Breast epithelium (tissue), 4 donors: ENCODE measurements around the gene CCDC17. TPM values are rescaled to one million over a fixed set of nuclear protein-coding genes. Genes with fewer than 3 reads are reported as not detected.
A peak's percentile ranks its signal among the peaks of the same experiment; 100 is the strongest.

Experiments
- DNase-seq, 2 donors: peaks; one replicate each; pipeline ENCODE4 v3.0.0-alpha.2; 2019; ENCODE audit warnings: low spot score in 2 of 2
- H3K27ac ChIP-seq, 2 donors: fragments of 200-600 bp; sonication (generic) in 1 of 2; one replicate each; pipeline ENCODE4 v1.5.1; 2016 to 2019; ENCODE audit warnings: mild to moderate bottlenecking in 1 of 2
- H3K27me3 ChIP-seq, 2 donors: fragments of 200-600 bp; sonication (generic) in 1 of 2; one replicate each; pipeline versions ENCODE4 v1.5.1 to v1.6.0; 2017 to 2019; ENCODE audit warnings: control low read depth in 1 of 2, mild to moderate bottlenecking in 1 of 2
- H3K36me3 ChIP-seq: fragments of 200-600 bp; one replicate; pipeline ENCODE4 v1.5.1; 2019
- H3K4me1 ChIP-seq, 2 donors: fragments of 200-600 bp; sonication (generic); one replicate each; pipeline ENCODE4 v1.5.1; 2016 to 2019; ENCODE audit warnings: control low read depth in 1 of 2
- H3K4me3 ChIP-seq, 3 donors: fragments of 200-600 bp; sonication (generic); 1 replicate in 2 of 3; 2 replicates in 1 of 3; pipeline ENCODE4 v1.5.1; 2016 to 2019; ENCODE audit warnings: mild to moderate bottlenecking in 3 of 3, moderate library complexity in 2 of 3
- H3K9me3 ChIP-seq, 2 donors: fragments of 200-600 bp; sonication (generic) in 1 of 2; one replicate each; pipeline ENCODE4 v1.5.1; 2016 to 2019; ENCODE audit warnings: control low read depth in 1 of 2
- CTCF ChIP-seq, 3 donors: fragments of 450-650 bp; IDR thresholded peaks; one replicate each; pipeline ENCODE4 v1.5.1; 2016 to 2017; ENCODE audit warnings: antibody characterized with exemption in 3 of 3, mild to moderate bottlenecking in 3 of 3, moderate library complexity in 3 of 3
- POLR2A ChIP-seq: fragments of 450-650 bp; IDR thresholded peaks from one replicate; pipeline ENCODE4 v1.6.1; 2016; ENCODE audit warnings: antibody characterized with exemption, mild to moderate bottlenecking, moderate library complexity
- POLR2AphosphoS5 ChIP-seq, 3 donors: sonication (generic); formaldehyde crosslinking; IDR thresholded peaks; one replicate each; pipeline ENCODE4 v1.6.1; 2017; ENCODE audit warnings: antibody characterized with exemption in 3 of 3
- intact Hi-C: fragments of 100-400 bp; cut with DNase I; formaldehyde crosslinking; loops from one replicate; pipeline ENCODE4 v1.15.1; 2023; ENCODE audit warnings: low total_unique reads
- total RNA-seq, 3 donors: library from RNA; depleted of rRNA; stranded (reverse); fragments of >200 nt; gene quantifications; one replicate each; pipeline ENCODE4 v1.1.0, GENCODE V29; 2016

CCDC17 gene
- total RNA-seq, 3 donors from 2014 or later = 2.3 to 5.7 (median 4.5) TPM

- no peak for DNase-seq
- peaks cover 14% of the 10 kb centered on the region for H3K36me3 ChIP-seq
- H3K4me1 ChIP-seq = no peaks in the 10 kb centered on the region
- H3K9me3 ChIP-seq = no peaks in the 10 kb centered on the region
- no peak overlapping the region for H3K27ac ChIP-seq
- intact Hi-C loops = loop anchor here (5.0 kb wide), 1 partner anchor 453 kb away; no protein-coding TSS in a partner anchor
- no peaks in the 10 kb centered on the region for H3K27me3 ChIP-seq
- no peak for TF ChIP-seq POLR2A
- TF ChIP-seq POLR2AphosphoS5 (IDR thresholded peaks at IDR 0.05) = no peak
- TF ChIP-seq CTCF (IDR thresholded peaks at IDR 0.05) = no peak
- no peak overlapping the region for H3K4me3 ChIP-seq
These were observed 30.9 kb upstream of the CCDC17 start for GRCh38 chr1:45654540-45655280.

GRCh38 chr1:45647248-45648021 lies 23.6 kb upstream of the CCDC17 start:
- intact Hi-C loops = no loop called here
- no peaks in the 10 kb centered on the region for H3K36me3 ChIP-seq
- peak overlapping the region; percentile 8 to 48 for H3K27ac ChIP-seq

GRCh38 chr1:45644661-45645060 lies 20.8 kb upstream of the CCDC17 start:
- peak overlapping the region in 1 of 2 donors; percentile 75 for H3K27ac ChIP-seq
- H3K36me3 ChIP-seq = no peaks in the 10 kb centered on the region
- H3K4me3 ChIP-seq = no peak overlapping the region
- no peaks in the 10 kb centered on the region for H3K4me1 ChIP-seq
- H3K9me3 ChIP-seq = no peaks in the 10 kb centered on the region
- H3K27me3 ChIP-seq = no peaks in the 10 kb centered on the region
- DNase-seq = no peak
- intact Hi-C loops = no loop called here
- no peak for TF ChIP-seq CTCF (IDR thresholded peaks at IDR 0.05)
- no peak for TF ChIP-seq POLR2A
- TF ChIP-seq POLR2AphosphoS5 (IDR thresholded peaks at IDR 0.05) = no peak

More at GRCh38 chr1:45647248-45648021, 23.6 kb upstream of the CCDC17 start:
- DNase-seq = no peak
- Histone ChIP-seq H3K9me3 (no peaks in the 10 kb centered on the region), H3K27me3 (no peaks in the 10 kb centered on the region), H3K4me3 (no peak overlapping the region), H3K4me1 (no peaks in the 10 kb centered on the region)
- TF ChIP-seq POLR2A (no peak), CTCF (IDR thresholded peaks at IDR 0.05) (no peak), POLR2AphosphoS5 (IDR thresholded peaks at IDR 0.05) (no peak)

GRCh38 chr1:45643978-45644377 lies 20.1 kb upstream of the CCDC17 start:
- no peaks in the 10 kb centered on the region for H3K36me3 ChIP-seq
- H3K4me3 ChIP-seq = no peak overlapping the region
- no peaks in the 10 kb centered on the region for H3K27me3 ChIP-seq
- no peaks in the 10 kb centered on the region for H3K4me1 ChIP-seq
- H3K9me3 ChIP-seq = no peaks in the 10 kb centered on the region
- intact Hi-C loops = no loop called here
- TF ChIP-seq POLR2AphosphoS5 (IDR thresholded peaks at IDR 0.05) (no peak), CTCF (IDR thresholded peaks at IDR 0.05) (peak in 1 of 3 donors; percentile 34)
- no peak for DNase-seq
- H3K27ac ChIP-seq = peak overlapping the region; percentile 32 to 75

GRCh38 chr1:45643321-45643720 lies 19.5 kb upstream of the CCDC17 start:
- H3K27ac ChIP-seq = peak overlapping the region in 1 of 2 donors; percentile 75

More at GRCh38 chr1:45643321-45643720, 19.5 kb upstream of the CCDC17 start:
- Histone ChIP-seq H3K9me3 (no peaks in the 10 kb centered on the region), H3K36me3 (no peaks in the 10 kb centered on the region), H3K27me3 (no peaks in the 10 kb centered on the region), H3K4me3 (no peak overlapping the region), H3K4me1 (no peaks in the 10 kb centered on the region)
- DNase-seq = no peak
- TF ChIP-seq POLR2AphosphoS5 (IDR thresholded peaks at IDR 0.05) (no peak), POLR2A (no peak), CTCF (IDR thresholded peaks at IDR 0.05) (no peak)
- intact Hi-C loops = no loop called here
